HG02840 (cell line): Measurements from ENCODE around the gene ZNF35.

Source experiments
- ATAC-seq: cut with Tn5 transposase; IDR thresholded peaks from one replicate; pipeline ENCODE4 v1.9.1; 2021; ENCODE audit warnings: mild to moderate bottlenecking, moderate library complexity, moderate number of reproducible peaks; ENCODE audit not compliant: unreplicated experiment, low FRiP score

ZNF35 gene

DNA sequence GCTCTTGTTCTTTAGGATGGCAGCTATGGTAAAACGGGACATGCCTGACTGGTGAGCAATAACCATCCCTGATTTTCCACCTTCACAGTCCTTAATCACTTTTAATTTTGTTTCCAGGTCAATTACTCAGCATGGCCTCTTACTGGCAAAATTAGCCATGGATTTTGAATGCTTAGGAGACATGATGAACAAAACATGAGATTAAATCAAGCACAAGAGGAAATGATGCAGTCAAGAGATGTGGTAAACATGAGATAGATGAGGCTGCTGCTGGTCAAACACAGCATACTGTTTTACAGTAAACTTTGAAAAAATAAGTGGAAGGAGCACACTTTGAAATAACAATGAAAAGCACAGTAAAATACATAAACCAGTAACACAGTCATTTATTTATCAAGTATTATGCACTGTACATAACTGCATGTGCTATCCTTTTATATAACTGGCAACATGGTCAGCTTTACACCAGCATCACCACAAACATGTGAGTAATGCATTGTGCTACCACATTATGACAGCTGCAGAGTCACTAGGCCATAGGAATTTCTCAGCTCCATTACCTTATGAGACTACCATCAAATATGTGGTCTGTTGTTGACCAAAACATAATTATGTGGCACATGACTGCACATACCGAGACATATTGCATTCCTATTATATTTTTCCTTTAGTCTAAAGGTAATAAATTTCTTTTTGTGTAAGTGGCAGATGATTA is 33.8 kb downstream of the ZNF35 start:
- ATAC-seq, result no peak

DNA sequence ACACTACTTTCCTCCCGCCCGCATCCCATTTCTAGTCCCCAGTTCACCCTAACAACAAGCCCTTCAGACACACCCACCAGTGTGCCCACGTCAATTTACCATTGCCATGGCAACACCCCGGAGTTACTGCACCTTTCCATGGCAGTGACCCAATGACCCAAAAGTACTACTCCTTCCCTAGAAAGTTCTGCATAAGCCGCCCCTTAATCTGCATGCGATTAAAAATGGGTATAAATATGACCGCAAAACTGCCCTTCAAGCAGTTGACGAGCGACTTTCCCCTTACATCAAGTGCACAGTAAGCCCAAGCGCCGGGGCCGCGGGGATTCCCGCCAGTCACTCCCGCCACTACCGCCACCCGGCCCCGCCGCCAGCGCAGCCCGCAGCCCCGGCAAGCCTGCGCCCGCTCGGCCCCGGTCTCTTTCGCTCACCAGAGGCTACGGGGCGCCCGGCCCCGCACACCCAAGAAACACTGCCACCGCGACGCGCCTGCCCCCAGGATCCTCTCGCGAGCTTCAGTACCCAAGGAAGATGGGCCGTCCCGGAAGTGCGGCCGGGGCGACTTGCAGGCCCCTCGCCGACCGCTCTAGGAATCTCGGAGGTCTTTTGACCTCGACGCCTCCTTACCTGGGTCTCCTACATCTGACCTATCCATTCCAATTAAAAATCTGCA is 36.7 kb downstream of the ZNF35 start:
- ATAC-seq, result no peak

DNA sequence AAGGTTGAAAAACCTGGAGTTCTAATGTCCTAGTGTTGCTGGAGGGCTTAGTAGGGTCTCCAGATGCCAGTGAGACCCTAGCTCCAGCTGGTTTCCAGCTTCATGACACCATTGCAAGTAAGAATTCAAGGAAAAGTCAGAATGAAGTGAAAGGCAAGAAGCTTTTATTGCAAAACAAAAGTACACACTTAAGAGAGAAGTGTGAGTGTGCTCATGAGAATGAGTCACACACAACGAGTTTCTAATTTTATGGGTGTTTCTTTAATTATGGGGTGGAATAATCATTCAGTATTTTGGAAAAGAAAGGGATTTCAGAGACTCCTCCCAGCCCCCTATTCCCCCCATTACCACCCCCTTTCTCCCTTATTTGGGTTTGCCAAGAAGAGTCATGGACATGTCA is 39.4 kb downstream of the ZNF35 start:
- no peak for ATAC-seq
